Kidney epithelial cell (primary cell): ENCODE measurements around the gene MSLN. TPM values are rescaled to one million over a fixed set of nuclear protein-coding genes. Genes with fewer than 3 reads are reported as not detected.

ENCODE experiments used
- DNase-seq: peaks from one replicate; pipeline ENCODE4 v3.0.0-alpha.2; 2010; ENCODE audit warnings: low read depth
- H3K27me3 ChIP-seq: 2 replicates; pipeline ENCODE4 v1.6.0; 2011; ENCODE audit warnings: low read length; ENCODE audit not compliant: control insufficient read depth, insufficient read depth
- H3K36me3 ChIP-seq: 2 replicates; pipeline ENCODE4 v1.5.1; 2011; ENCODE audit warnings: low read length; ENCODE audit not compliant: control insufficient read depth, insufficient read depth
- H3K4me3 ChIP-seq: 2 replicates; pipeline ENCODE4 v1.5.1; 2011; ENCODE audit warnings: low read depth, mild to moderate bottlenecking, control low read depth, low read length
- total RNA-seq: library from RNA; depleted of rRNA; stranded (reverse); fragments of >200 nt; gene quantifications from 2 replicates; pipeline ENCODE4 v1.2.3, GENCODE V29; 2015
- TF ChIP-seq, protein P1 (sequence below): IDR thresholded peaks from 2 replicates; pipeline ENCODE4 v1.5.1; 2011; ENCODE audit warnings: mild to moderate bottlenecking, moderate library complexity, low read length, control low read depth, inconsistent platforms; ENCODE audit not compliant: insufficient read depth, poor library complexity, severe bottlenecking

Gene MSLN
- total RNA-seq, 1 donor from 2014 or later = 8.6 TPM

DNA sequence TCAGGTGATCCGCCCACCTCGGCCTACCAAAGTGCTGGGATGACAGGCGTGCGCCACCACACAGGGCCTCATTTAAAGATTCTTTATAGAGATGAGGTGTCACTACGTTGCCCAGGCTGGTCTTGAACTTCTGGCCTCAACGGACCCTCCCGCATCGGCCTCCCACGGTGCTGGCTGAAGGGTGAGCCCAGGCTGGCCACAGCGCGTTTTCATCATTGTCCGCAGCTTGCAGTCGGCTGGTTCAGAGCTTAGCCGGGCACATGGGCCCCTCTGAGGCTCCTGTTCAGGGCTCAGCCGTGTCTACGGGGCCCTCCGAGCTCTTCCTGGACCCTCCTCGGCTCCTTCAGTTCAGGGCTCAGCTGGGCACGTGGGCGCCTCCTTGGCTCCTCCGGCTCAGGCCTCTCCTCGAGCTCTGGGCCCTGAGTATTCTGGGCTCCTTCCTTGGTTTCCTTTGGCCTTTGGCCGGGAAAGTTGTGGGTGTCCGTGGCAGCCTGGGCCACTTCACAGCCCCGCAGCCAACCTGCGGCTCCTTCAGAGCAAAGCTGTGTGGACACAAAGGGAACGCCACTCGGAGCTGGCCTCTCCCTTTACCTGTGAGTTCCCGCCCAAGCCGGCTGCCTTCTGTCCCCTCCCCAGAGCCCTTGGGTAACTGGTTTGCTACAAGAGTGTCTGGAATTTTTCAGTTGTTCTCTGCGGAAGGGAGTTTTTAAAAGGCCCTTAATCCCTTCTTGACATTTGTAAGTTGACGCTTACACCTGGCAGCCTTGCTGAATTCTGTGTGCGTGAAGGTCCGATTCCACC, 1.2 kb upstream of the MSLN start:
- Histone ChIP-seq H3K36me3 (no peaks in the 10 kb centered on the region), H3K4me3 (no peak overlapping the region), H3K27me3 (no peaks in the 10 kb centered on the region)
- TF ChIP-seq, protein P1, sequence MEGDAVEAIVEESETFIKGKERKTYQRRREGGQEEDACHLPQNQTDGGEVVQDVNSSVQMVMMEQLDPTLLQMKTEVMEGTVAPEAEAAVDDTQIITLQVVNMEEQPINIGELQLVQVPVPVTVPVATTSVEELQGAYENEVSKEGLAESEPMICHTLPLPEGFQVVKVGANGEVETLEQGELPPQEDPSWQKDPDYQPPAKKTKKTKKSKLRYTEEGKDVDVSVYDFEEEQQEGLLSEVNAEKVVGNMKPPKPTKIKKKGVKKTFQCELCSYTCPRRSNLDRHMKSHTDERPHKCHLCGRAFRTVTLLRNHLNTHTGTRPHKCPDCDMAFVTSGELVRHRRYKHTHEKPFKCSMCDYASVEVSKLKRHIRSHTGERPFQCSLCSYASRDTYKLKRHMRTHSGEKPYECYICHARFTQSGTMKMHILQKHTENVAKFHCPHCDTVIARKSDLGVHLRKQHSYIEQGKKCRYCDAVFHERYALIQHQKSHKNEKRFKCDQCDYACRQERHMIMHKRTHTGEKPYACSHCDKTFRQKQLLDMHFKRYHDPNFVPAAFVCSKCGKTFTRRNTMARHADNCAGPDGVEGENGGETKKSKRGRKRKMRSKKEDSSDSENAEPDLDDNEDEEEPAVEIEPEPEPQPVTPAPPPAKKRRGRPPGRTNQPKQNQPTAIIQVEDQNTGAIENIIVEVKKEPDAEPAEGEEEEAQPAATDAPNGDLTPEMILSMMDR = no peak
- no peak for DNase-seq

GRCh38 chr16:760065-760464, 469 bp upstream of the MSLN start:
- no peak overlapping the region for H3K4me3 ChIP-seq
- no peaks in the 10 kb centered on the region for H3K27me3 ChIP-seq
- DNase-seq = no peak
- TF ChIP-seq, protein P1 = no peak
- H3K36me3 ChIP-seq = no peaks in the 10 kb centered on the region

DNA sequence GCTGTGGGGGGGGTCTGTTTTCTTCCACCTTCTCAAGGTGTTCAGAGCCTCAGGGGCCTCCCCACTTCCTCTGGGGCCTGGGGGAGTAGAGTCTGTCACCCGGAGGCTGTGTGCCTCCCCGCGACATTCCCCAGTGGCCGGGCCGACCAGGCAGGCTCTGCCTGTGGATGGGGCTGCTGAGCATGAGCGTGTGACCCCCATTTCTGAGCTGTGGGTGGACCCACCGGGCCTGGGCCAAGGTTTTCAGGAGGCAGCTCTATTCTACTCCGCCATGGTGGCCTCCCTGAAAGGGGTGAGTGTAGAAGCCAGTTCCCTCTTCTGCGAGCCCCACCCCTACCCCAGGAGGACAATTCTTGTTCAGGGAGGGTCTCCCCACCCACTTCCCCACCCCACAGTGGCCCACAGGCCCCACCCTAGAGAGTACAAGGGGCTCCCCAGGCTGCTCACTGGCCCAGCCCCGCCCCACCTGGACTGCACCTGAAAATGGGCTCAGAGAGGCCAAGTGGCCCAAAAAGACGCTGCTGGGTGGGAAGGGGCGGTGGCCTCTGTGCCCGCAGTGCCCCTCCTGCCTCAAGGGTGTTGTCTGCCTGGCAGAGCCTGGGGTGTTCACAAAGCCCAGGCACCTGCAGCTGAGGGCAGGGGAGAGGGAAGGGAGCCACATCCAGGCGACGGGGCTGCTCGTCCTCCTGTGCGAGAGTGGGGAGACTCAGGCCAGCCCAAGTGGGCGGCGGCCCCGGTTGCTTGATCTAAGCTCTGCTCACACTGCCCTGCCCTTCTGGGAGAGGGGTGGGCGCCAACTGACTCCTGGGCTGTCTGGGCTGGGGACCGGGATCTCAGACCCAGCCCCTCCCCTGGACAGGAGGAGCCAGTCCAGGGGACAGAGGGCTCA, 1.3 kb downstream of the MSLN start:
- Histone ChIP-seq H3K27me3 (no peaks in the 10 kb centered on the region), H3K36me3 (no peaks in the 10 kb centered on the region), H3K4me3 (no peak overlapping the region)
- TF ChIP-seq, protein P1 = no peak
- no peak for DNase-seq

DNA sequence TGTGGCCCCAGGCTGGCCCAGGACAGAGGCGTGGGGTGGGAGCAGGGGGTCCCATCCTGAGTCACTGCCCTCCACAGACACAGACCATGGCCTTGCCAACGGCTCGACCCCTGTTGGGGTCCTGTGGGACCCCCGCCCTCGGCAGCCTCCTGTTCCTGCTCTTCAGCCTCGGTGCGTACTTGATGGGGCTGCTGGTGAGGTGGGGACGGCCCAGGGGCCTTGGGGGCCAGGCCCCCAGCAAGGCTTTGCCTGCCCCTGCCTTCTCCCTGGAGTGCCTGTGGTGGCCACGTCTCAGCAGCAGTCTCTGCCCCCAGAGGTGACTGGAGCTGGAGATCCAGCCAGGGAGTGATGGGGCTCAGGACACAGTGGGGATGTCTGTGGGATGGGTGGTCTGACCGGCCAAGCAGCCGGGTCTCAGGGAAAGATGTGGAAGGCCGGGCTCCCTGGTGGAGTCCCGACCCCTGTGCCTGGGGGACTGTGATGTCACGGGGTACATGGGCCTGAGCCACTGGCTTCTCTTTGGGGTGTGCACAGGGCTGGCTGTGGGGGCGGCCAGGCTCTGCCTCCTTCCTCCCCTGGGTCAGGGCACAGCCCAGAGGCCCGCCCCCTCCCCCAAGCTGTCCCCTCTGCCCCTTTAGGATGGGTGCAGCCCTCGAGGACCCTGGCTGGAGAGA, 2.2 kb downstream of the MSLN start:
- Histone ChIP-seq H3K36me3 (no peaks in the 10 kb centered on the region), H3K4me3 (no peak overlapping the region), H3K27me3 (no peaks in the 10 kb centered on the region)
- TF ChIP-seq, protein P1 = no peak
- no peak for DNase-seq

DNA sequence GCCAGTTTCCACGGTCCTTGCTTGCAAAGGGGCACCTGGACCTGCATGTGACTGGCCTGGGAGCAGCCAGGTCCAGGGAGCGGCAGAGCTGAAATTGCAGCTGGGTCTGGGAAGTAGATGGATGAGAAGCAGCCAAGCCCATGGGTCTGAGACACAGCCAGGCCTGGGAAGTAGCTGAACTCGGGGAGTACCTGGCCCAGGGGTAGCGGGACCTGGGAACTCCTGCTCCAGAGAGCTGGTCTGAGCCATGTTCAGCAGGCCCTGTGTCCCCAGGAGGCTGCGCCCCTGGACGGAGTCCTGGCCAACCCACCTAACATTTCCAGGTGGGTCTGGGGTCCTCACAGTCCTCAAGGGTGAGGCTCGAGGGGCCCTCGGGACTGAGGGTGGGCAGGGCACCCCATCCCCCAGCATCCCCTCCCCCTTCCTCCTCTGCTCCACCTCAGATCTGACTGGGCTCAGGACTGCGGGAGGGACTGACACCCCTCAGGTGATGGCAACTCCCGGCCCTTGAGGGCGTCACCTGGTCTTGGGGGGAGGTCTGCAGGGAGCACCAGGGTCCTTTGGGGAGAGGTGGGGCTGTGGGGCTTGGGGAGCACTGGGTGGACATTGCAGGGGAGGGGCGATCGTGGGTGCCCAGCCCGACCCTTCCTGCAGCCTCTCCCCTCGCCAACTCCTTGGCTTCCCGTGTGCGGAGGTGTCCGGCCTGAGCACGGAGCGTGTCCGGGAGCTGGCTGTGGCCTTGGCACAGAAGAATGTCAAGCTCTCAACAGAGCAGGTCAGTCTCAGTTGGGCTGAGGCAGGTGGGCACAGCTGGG, 3.0 kb downstream of the MSLN start:
- Histone ChIP-seq H3K36me3 (no peaks in the 10 kb centered on the region), H3K4me3 (no peak overlapping the region), H3K27me3 (no peaks in the 10 kb centered on the region)
- TF ChIP-seq, protein P1 = no peak
- no peak for DNase-seq
